IPS-NIHi11 (cell line): ENCODE data around the gene PAF1.

Experiments
- DNase-seq: peaks from one replicate; pipeline ENCODE4 v3.0.0; 2012; ENCODE audit warnings: mixed read lengths, low spot score

PAF1 gene

DNA sequence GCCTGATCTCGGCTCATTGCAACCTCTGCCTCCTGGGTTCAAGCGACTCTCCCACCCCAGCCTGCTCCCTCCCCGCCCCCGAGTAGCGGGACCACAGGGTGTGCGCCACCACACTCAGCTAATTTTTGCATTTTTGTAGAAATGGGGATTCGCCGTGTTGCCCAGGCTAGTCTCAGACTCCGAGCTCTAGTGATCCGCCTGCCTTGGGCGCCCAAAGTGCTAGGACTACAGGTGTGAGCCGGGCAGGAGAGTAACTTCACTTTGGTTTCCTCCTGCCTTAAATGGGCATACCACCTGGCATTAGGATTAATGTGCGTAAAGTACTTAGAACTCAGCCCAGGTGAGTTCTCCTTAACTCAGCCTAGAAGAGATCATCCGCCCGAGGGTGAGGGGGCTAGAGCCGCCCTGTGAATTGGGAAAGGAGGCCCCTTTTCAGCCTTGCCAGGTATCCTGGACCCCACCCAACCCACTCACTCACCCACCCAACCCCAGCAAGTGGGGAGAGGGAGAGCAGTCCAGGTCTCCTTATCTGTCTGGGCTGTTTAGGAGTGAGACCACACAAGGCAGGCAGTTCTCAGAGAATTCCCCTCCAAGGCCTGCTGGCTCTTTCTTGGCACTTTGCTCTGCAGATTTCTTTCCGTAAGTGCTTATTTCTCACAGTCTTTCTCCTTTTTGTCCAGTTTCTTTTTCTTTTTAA, 14.5 kb upstream of the PAF1 start:
- DNase-seq: no peak

DNA sequence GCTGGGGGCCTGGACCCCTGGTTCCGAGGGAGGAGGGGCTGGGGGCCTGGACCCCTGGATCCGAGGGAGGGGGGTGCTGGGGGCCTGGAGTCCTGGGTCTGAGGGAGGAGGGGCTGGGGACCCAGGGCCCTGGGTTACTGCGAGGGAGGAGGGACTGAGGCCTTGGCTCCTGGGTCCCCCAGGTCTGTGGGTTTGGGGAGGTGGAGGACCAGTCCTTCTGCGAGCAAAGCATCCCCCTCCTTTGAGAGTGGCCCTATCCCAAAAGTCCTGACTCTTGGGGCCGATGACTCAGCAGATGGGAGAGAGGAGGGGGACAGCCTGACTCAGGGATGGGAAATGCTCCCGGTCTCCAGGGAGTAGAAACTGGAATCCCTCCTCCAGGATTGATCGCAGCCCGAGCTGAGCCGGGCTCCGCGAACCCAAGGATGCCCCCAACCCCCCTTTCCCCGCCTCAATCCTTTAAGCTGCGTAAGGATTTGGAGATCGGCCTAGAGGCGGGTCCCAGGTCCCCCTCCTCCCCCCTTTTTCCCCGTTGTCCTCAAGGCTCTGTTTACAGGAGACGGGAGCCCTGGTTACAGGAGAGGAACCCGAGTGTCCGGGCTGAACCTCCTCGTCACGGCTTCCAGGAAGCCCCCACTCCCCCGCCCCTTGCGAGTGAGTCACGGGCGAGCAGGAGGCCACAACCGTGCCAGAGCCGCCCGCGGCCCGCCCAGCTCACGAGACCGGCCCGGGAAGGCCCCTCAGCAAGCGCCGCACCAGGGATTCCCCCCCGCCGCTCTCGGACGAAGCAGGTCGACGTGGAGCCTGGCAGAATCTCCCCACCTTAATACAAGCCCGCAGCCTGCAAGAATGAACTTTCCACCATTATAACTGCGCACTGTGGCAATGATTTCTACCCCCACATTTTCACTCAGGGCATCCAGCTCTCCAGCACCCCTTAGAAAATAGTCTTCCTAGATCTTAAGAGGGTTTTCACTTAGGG, 12.7 kb upstream of the PAF1 start:
- no peak for DNase-seq

DNA sequence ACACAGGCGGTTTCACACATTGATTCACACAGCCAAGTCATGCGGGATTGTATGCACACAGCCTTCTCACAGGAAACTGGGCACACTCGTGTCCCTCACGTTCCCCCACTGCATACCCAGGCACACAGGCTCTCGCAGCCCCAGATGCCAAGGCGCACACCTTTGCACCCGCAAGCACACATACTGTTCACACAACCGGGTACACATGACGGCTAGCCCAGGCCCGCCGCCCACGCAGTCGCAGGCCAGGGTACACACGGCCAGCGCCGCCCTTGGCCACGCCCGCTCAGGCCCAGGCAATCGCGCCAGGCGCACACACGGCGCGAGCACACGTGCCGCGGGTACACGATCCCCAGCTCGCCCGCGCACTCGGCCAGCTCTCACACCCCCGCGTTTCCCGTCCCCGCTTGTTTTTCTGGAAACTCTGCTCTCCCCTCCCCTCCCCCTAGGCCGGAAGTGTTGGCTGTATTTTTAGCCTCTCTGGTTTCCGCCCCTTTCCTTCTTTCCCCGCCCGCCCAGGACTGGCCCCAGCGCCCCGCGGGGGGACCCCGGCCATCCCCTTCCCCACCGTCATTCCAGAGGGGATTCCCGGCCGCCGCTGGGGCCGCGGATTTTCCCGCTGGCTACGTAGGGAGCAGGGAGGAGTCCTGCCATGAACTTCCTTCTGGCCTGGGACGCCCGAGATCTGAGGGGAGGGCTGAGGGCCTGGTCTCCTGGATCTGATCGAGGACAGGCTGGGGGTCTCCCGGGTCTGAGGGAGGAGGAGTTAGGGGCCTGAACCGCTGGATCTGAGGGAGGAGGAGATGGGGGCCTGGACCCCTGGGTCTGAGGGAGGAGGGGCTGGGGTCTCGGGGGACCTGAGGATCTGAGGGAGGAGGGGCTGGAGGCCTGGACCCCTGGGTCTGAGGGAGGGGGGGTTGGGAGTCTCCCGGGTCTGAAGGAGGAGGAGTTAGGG, 11.7 kb upstream of the PAF1 start:
- peak; percentile 79 for DNase-seq

DNA sequence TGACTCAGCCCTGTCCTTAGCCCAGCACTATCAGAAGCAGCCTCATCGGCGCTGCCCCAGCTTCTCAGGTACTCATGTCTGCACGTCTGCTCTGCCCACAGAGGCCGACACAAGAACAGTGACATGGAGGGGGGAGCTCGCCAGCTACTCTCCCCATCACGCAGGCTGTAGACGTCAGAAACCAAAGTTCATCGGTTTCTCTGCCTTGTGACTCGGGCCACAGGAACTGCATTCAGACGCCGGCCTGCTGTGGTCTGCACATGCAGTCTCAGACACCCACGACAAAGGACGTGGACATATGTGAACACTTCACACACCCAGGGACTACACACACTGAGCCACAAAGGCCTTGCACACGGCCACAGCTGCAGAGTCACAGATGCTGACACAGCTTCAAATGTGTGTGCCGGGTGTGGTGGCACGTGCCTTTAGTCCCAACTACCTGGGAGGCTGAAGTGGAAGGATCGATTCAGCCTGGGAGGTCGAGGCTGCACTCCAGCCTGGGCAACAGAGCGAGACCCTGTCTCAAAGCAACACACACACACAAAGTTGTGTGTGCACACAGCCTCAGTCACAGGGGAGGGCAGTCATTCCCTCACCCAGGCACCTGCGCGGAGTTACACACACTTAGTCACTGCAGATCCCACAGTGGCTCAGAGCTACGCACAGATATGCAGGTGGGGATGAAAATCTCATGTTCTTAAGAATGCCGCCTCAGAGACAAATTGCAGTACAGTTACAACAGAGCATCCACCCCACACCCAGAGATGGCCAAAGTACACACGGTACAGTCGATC, 10.8 kb upstream of the PAF1 start:
- no peak for DNase-seq

DNA sequence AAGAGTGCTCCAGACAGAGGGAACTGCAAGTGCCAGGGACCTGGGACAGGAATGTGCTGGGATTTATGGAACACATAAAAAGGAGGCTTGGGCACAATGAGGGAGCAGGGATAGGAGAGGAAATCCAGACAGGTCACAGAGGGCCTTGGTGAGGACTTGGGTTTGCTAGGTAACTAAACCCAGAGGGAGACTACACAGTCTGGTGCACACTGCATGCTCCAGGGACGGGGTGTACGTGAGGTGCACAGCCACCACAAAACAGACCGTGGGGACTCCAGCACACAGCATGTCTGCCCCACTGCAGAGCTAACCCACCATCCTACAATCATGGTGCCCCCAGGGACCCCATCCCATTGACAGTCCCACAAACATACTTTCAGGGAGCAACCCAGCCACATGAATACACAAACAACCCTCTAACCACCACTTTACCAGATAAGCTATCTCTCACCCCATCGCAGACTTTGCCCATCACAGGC, 10.2 kb upstream of the PAF1 start:
- DNase-seq: no peak

DNA sequence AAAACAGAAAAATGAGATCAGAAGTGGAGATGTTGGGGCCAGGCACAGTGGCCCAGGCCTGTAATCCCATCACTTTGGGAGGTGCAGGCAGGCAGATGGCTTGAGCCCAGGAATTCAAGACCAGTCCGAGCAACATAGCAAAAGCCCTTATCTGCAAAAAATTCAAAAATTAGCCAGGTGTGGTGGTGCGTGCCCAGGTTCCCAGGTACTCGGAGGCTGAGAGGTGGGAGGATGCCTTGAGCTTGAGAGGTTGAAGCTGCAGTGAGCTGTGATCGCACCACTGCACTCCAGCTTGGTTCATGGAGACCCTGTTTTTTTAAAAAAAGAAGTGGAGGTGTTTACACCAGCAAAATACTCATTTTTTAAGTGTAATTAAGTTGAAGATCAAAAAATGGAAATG, 9.2 kb upstream of the PAF1 start:
- no peak for DNase-seq

DNA sequence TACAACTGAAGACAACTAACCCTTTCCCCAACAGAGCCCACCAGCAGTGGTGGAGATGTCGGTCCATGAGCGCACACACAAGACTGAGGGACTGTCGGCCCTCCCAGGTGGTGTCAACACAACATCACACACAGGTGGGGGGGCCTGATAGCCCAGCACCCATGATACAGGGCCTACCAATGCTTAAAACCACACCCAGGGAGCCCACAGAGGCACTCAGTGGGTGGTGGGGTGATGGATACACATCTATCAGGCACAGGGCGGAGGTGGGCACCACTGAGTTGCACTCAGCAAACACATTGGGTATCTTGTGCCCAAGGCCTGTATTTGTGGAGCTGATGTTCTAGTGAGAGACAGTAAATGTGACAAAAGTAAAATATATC, 8.8 kb upstream of the PAF1 start:
- no peak for DNase-seq

DNA sequence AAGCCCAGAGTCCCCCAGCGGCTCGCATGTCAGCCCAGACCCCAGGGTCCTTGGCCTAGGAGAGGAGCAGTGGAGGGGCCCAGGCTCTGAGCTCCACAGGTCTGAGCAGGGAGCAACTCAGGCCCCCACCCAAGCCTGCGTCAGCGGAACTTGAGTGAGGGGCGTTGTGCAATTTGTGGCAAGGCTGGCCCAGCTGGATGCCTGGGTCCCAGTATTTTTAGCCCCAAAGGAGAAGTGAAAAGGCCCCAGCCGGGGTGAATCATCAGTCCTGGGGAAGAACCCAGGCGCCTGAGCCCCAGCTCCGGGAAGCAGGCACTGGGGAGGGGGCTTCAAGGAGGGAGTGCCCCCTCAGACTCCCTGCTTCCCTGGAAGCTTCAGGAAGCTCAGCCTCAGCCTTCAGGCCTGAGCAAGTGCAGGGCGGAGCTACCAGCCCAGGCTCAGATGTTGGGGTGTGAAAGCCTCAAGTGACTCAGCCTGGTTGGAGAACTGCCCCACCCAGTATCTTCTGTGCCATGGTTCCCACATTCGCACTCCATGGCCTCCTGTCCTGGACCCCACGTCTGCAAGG, 7.5 kb upstream of the PAF1 start:
- DNase-seq: no peak

DNA sequence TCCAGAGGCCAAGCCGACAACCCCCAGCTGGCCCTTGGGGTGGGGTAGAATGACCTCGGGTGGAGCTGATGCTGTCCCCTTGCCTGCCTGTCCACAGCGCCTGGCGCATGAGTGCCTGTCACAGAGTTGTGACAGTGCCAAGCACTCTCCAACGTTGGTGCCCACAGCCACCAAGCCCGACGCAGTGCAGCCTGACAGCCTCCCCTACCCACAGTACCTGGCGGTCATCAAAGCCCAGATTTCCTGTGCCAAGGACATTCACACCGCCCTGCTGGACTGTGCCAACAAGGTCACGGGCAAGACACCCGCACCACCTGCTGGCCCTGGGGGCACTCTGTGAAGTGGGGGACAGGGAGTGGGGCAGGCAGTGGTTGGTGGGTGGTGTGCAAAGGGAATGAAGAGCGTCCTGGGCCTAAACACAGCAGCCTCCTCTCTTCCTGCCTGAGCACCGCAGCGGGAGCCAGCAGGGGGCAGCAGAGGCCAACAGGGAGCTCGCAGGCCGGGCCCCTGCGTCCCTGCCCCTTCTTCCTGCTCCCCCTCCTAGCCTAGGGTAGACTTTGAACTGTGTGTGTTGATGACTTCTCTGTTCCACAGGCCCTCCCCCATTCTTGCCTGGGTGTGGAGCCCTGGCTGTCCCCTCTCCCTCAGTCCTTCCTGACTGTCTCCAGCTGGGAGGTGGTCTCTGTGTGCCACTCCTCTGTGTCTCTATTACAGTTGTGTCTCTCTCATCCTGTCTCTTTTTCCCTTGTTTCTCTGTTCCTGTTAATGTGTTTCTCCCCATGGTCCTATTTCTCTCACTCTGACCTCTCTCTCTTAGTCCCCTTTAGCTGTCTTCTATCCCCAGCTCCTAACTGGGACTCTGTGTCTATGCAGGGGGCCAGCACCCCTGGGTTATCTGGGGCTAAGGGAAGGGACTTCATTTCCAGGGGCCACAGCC, 6.7 kb upstream of the PAF1 start:
- DNase-seq: peak; percentile 85

DNA sequence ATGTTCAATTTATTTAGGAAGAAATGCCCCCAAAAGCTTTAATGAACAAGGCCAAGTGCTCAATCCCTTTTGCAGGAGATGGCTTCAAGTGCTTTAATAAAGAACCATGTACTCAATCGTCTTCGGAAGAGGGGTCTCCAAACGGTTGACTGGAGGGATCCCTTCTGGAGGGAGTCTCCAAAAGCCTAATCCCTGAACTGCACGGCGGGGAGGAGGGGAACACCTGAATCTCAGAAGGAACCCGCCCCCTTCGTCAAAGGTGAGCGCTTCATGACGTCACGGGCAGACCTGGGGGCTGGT, 505 bp downstream of the PAF1 start:
- DNase-seq: no peak

DNA sequence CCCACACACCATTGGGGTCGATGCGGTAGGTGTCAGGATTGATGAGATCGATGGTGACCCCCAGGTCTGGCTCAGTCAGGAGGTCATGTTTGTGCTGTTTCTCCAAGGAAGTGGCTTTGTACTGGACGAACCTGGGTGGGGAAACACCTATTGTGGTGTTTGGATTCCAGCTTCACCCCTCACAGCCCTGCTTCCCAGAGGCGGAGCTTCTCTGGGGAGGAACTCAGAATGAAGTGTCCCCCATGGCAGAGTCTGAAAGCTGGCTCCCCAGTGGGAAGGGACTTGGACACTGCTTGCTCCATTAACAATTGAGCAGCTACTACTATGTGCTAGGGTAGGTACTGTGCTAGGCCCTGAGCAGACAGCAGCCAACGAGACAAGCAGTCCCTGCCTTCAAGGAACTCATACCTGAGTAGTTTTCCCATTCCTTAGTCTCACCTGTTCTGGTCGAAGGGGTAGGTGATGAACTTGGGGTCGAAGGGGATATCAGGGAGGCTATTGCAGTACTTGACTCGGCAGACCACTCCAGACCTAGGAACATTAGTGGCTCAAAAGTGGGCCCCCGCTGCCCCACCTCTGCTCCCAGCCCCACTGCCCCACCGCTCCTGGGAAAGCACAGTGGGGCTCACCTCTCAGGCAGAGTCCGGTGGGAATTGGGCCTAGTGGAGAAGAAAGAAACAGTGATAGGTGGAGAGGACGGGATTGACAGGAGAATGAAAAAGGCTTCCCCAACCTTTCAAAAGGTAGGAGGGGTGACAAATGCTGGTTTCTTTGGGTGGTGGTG, 1.1 kb downstream of the PAF1 start:
- DNase-seq: no peak

DNA sequence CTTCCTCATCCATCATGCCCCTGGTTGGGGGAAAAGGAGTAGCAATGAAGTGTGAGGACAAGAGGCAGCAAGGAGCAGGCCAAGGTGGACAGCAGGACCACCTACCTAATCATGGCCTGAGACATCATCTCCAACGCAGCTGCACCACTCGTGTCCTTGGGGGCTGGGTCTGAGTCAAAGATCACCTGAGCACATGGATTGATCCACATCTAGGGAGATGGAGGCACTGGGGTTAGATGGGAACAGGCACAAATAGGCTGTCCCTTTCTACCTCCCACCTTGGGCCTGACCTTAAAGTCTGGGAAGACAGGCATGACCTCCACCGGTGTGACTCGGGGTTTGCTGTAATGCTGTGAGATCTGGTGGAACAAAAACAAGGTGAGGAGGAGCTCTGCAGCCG, 2.2 kb downstream of the PAF1 start:
- no peak for DNase-seq

DNA sequence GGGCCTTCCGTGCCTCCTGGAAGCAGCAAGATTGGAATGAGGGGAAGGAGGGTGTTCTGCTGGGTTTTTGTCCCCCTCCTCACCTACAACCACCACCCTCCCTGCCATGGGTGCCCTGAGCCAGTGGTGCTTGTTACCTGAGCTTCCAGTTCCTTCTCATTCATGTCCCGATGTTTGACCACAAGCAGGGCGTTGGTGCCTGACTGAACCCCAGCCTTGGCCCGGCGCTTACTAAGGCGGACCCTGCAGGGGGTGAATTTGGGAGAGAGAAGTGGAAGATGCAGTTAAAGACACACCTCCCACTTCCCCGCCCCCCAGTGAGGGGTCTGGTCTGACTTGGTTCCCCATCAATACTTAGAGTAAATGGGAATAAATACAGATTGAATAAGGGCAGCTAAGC, 4.3 kb downstream of the PAF1 start:
- no peak for DNase-seq

DNA sequence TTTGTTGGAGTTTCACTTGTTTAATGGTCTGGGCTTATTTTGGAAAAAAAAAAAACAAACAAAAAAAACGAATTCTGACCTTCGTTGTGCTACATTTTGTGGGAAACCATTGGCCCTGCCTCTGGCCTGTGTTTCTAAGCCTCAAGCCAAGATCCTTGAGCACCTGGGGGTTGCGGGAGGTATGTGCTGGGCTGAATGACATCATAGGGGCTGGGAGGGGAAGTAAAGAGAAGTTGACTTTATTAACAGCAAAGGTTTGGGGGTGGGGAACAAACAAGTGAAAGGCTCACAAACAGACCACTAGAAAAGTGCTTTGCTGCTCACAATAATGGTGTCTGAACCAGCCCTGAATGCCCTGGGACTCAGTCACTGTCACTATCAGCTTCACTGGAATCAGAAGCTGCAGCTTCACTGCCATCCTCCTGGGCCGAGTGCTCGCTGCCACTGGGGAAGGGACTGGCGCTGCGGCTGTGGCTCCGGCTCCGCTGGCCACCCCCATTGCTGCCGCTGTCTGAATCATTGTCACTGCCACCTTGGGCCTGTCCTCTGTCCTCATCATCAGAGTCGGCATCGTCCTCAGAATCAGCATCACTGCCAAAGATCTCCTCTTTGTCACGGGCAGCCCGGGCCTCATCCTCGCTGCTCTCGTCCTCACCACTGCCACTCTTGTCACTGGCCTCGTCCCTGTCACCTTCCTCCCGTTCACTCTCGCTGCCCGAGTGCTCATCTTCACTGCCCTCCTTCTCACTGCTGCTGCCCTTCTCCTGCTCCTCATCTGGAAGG, 5.1 kb downstream of the PAF1 start:
- DNase-seq: no peak

DNA sequence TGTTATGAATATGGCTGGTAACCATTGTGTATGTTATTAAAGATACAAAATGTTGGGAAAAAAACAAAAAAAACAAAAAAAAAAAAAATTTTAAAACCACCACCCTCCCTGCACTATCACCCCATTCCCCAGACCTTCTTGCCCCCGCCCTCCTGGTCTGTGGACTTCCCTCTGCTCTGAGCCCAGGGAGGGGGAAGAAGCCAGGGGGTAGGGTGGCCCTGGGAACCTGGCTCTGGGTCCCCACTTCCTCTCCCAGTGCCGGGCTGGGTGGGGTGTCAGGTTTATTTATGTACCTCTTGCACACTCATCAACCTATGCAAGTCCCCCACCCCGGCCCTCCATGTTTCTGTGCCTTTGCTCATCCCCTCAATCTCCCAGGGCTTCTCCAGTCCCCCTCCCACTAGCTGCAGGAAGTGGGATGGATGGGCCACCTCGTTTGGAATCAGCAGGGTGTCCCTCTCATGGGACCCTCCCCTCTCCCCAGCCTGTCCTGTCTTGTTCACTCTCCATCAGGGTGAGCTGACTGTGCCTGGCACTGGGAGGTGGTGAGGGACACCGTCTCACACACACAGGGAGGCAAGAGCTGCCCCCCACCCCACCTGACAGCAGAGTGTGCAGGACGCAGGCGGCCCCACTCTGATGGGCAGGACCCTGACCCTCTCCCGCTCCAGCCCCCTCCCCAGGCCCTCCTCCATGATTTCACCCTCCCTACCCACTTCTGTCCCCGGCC, 5.9 kb downstream of the PAF1 start:
- no peak for DNase-seq

DNA sequence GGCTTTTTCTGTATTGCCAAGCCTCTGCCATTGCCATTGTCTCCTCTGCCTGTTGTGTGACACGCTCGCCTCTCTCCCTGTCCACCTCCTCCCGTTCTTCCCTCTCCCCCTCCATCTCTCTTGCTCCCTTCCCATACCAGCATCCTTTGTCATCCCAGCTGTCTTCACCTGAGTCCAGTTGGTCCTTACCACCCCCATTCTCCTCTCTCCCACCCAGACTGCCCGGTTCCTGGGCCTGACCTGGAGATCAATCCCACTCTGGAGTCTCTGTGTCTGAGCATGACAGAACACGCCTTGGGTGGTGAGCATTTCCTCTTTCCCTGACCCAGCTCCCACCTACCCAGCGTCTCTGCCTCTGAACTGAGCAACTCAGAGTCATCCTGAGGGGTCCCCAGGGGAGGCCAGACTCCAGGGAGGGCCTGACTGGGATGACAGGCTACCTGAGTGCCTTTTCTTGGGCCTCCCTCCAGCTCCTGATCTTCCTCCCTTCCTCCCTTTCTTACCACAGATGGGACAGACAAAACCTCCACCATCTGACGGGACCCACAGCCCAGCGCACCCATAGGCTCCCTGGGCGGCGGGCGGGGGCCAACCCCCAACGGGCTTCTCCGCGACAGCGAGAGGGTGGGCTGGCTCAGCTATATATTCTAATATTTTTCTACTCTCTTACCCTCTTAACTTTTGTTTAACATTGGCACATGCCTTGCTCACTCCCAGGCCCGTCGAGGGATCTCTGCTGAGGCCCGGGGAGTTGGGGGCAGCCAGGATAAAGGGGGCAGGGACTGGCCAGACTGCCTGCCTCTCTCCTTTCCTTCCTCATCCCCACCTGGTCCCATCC, 7.7 kb downstream of the PAF1 start:
- no peak for DNase-seq
